Neural progenitor cell (in vitro differentiated cells): ENCODE data around the gene ADAM8.

ENCODE experiments used
- CTCF ChIP-seq: fragments of 200-600 bp; sonication (generic); IDR thresholded peaks from 2 replicates; pipeline ENCODE4 v1.5.1; 2017; ENCODE audit warnings: antibody characterized with exemption, mild to moderate bottlenecking
- EZH2 ChIP-seq: fragments of 200-600 bp; sonication (generic); IDR thresholded peaks from 2 replicates; pipeline ENCODE4 v1.6.1; 2017; ENCODE audit warnings: antibody characterized with exemption, mild to moderate bottlenecking, moderate library complexity
- EZH2phosphoT487 ChIP-seq: fragments of 200-600 bp; sonication (generic); IDR thresholded peaks from 2 replicates; pipeline ENCODE4 v1.6.1; 2017; ENCODE audit warnings: antibody characterized with exemption

DNA sequence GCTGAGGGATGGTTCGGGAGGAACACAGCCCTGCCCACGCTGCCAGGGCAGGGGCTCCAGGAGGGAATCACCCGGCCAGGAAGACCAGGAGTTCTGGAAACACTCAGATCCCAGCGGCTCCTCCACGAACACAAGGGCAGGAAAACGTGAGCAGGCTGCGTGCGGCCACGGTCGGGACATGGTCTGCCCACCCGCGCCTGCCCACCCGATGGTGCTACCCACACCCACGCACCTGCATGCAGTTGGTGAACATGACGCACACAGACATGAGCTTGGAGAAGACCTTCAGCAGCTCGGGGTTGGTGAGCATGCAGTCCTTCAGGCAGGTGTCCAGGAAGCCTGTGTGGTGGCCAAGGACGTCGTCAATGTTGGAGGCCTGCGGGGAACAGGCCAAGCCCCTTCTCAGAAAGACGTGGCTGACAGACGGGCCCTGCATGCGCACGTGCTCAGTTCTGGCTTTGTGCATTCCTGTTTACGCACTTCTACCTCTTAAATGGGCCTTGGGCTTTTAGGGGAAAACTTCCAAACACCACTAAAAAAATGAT lies 6.2 kb upstream of the ADAM8 start:
- TF ChIP-seq EZH2: no peak
- no peak for TF ChIP-seq CTCF
- TF ChIP-seq EZH2phosphoT487: no peak
